Spleen (tissue), 13 donors: ENCODE data around the gene MOGAT2. TPM values are rescaled to one million over a fixed set of nuclear protein-coding genes. Genes with fewer than 3 reads are reported as not detected.

Source experiments
- DNase-seq: peaks from one replicate; pipeline ENCODE4 v3.0.0-alpha.2; 2020
- H3K27ac ChIP-seq, 8 donors: fragments of 200-600 bp; sonication (generic) in 7 of 8; 1 replicate in 4 of 8; 2 replicates in 4 of 8; pipeline versions ENCODE4 v1.5.0 to v1.8.0; 2016 to 2021; ENCODE audit warnings: inconsistent platforms in 4 of 8, mild to moderate bottlenecking in 4 of 8, moderate library complexity in 1 of 8
- H3K27me3 ChIP-seq, 7 donors: fragments of 200-600 bp; sonication (generic) in 6 of 7; replicated peaks in 1 of 7; 1 replicate in 4 of 7; 2 replicates in 3 of 7; pipeline versions ENCODE4 v1.5.0 to v1.8.0; 2016 to 2021; ENCODE audit warnings: inconsistent platforms in 3 of 7, mild to moderate bottlenecking in 1 of 7
- H3K36me3 ChIP-seq, 6 donors: fragments of 200-600 bp; sonication (generic) in 5 of 6; 1 replicate in 4 of 6; 2 replicates in 2 of 6; pipeline versions ENCODE4 v1.5.0 to v1.8.0; 2016 to 2021; ENCODE audit warnings: inconsistent platforms in 2 of 6
- H3K4me1 ChIP-seq, 6 donors: fragments of 200-600 bp; sonication (generic) in 5 of 6; 1 replicate in 3 of 6; 2 replicates in 3 of 6; pipeline versions ENCODE4 v1.5.0 to v1.8.0; 2016 to 2021; ENCODE audit warnings: inconsistent platforms in 3 of 6
- H3K4me3 ChIP-seq, 8 donors: fragments of 200-600 bp; sonication (generic) in 7 of 8; 1 replicate in 4 of 8; 2 replicates in 4 of 8; pipeline versions ENCODE4 v1.5.0 to v1.8.0; 2016 to 2021; ENCODE audit warnings: inconsistent platforms in 4 of 8, mild to moderate bottlenecking in 4 of 8, moderate library complexity in 2 of 8
- H3K9me3 ChIP-seq, 8 donors: fragments of 200-600 bp; sonication (generic) in 7 of 8; 1 replicate in 4 of 8; 2 replicates in 4 of 8; pipeline versions ENCODE4 v1.5.0 to v1.8.0; 2016 to 2021; ENCODE audit warnings: inconsistent platforms in 4 of 8
- POLR2A ChIP-seq, 3 donors: fragments of 450-650 bp; IDR thresholded peaks; one replicate each; pipeline ENCODE4 v1.5.1; 2017; ENCODE audit warnings: antibody characterized with exemption in 3 of 3, mild to moderate bottlenecking in 1 of 3
- POLR2AphosphoS5 ChIP-seq, 3 donors: sonication (generic); formaldehyde crosslinking; IDR thresholded peaks; one replicate each; pipeline ENCODE4 v1.5.1; 2017; ENCODE audit warnings: antibody characterized with exemption in 3 of 3
- WGBS, 5 donors: extraction: QIAGEN DNeasy Blood & Tissue Kit in 3 of 5; methylation state at CpG; one replicate each; pipeline versions ENCODE4 v1.1.5 to v1.1.7; 2013 to 2018; 5-methylcytosine and 5-hydroxymethylcytosine counted together
- intact Hi-C: fragments of 100-400 bp; cut with DNase I; formaldehyde crosslinking; loops from one replicate; pipeline ENCODE4 v1.15.0; 2023; ENCODE audit warnings: low total_unique reads
- long read RNA-seq, 2 donors: transcript quantifications; one replicate each; lab custom pipeline, GENCODE V29; 2026
- polyA plus RNA-seq, 3 donors: library from polyadenylated mRNA; stranded (reverse); fragments of 200-250 nt; gene quantifications; one replicate each; pipeline ENCODE4 v1.2.1, GENCODE V29; 2013
- total RNA-seq, 7 donors: library from RNA; depleted of rRNA in 3 of 7; stranded (reverse); fragments of >200 nt in 3 of 7; fragmentation: NEBNext Ultra II Directional in 4 of 7; extraction: Animal tissue kit (Norgen Biotek cat#: 25700) in 4 of 7; gene quantifications; one replicate each; pipeline versions ENCODE4 v1.1.0 to v1.2.1, GENCODE V29; 2016 to 2021
- TF ChIP-seq, protein P1 (sequence below), 11 experiments: fragments of 200-600 bp in 7 of 11; fragments of 450-650 bp in 4 of 11; sonication (generic) in 4 of 11; IDR thresholded peaks in 8 of 11; conservative IDR thresholded peaks in 3 of 11; 1 replicate in 7 of 11; 2 replicates in 4 of 11; pipeline versions ENCODE4 v1.4.0 to v1.8.0; 2016 to 2021; ENCODE audit warnings: antibody characterized with exemption in 11 of 11, inconsistent platforms in 4 of 11, mild to moderate bottlenecking in 1 of 11
- donor health status: healthy with polysubstance abuse.
- donor health status: DM: no; HTN: no; CAD: no; lungs with moderate emphysema.
- donor health status: DM: no; HTN: no; CAD: no.
- donor health status: Bipolar disorder and iron deficiency.
- donor health status: healthy.
- donor health status: DM: no; HTN: no; CAD: no.
- donor health status: DM: yes; HTN: yes; CAD: no.

The MOGAT2 gene
- under 1 TPM in 1 of 7 donors, not detected in 6; 0.23 TPM for total RNA-seq
- polyA plus RNA-seq, result under 1 TPM; 0.03 to 0.23 (median 0.20) TPM
- long read RNA-seq, donor 1, result 0 reads
- long read RNA-seq, donor 2, result 0 reads

DNA sequence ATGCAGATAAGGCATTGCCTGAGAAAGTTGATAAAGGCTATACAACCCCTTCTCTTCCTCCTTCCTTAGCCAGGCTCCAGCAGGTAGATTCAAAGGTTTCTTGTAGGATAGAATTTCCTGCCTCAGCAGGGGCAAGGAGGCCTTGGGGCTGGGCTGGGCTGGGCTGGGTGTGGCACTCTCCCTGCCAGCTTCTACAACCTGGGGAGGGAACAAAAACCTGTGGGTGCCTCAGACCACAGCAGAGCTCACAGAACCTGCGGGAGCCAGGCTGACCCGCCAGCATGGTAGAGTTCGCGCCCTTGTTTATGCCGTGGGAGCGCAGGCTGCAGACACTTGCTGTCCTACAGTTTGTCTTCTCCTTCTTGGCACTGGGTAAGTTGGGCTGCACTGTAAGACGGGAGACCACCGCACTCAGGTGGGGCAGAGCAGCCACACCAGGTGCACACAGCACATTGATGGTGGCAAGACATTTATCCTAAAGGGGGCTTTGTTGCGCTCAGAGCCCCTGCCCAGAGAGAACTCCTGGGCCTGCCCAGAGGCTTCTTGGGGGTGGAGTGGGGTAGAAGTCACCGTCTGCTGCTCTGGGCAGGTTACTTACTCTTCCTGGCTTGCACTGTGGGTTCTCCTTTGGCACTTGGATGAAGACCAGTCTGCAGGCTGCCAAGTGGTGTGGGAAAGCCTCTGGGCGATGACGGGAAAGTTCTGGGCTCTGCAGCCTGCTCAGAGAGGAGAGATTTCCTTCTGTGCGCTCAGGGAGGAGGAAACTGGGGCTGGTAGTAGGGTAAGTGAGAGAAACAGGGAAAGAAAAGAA is at the start of gene MOGAT2:
Gene MOGAT2 (plus strand): TSS at position 231 of the 811 bp plus-strand sequence. CDS start 51 bp downstream, at position 282.
- 77 to 90% (median 90%) methylated on average over 5 to 13 of the region's 13 CpGs for WGBS, 5 donors
- peaks cover 0 to 14% (median 2%) of the 10 kb centered on the region in 6 donors for H3K4me1 ChIP-seq
- H3K27me3 ChIP-seq, result no peaks in the 10 kb centered on the region
- no peak within 1 kb of the TSS for H3K4me3 ChIP-seq
- intact Hi-C loops, result no loop called here
- H3K27ac ChIP-seq, result no peak within 1 kb of the TSS
- no peaks in the 10 kb centered on the region for H3K9me3 ChIP-seq
- no peak for DNase-seq
- H3K36me3 ChIP-seq, result no peaks in the 10 kb centered on the region
- TF ChIP-seq, protein P1, sequence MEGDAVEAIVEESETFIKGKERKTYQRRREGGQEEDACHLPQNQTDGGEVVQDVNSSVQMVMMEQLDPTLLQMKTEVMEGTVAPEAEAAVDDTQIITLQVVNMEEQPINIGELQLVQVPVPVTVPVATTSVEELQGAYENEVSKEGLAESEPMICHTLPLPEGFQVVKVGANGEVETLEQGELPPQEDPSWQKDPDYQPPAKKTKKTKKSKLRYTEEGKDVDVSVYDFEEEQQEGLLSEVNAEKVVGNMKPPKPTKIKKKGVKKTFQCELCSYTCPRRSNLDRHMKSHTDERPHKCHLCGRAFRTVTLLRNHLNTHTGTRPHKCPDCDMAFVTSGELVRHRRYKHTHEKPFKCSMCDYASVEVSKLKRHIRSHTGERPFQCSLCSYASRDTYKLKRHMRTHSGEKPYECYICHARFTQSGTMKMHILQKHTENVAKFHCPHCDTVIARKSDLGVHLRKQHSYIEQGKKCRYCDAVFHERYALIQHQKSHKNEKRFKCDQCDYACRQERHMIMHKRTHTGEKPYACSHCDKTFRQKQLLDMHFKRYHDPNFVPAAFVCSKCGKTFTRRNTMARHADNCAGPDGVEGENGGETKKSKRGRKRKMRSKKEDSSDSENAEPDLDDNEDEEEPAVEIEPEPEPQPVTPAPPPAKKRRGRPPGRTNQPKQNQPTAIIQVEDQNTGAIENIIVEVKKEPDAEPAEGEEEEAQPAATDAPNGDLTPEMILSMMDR (IDR thresholded peaks at IDR 0.05 in 8 of 11, conservative IDR thresholded peaks at IDR 0.05 in 3 of 11), result no peak
- no peak for TF ChIP-seq POLR2A (IDR thresholded peaks at IDR 0.05)
- no peak for TF ChIP-seq POLR2AphosphoS5 (IDR thresholded peaks at IDR 0.05)

DNA sequence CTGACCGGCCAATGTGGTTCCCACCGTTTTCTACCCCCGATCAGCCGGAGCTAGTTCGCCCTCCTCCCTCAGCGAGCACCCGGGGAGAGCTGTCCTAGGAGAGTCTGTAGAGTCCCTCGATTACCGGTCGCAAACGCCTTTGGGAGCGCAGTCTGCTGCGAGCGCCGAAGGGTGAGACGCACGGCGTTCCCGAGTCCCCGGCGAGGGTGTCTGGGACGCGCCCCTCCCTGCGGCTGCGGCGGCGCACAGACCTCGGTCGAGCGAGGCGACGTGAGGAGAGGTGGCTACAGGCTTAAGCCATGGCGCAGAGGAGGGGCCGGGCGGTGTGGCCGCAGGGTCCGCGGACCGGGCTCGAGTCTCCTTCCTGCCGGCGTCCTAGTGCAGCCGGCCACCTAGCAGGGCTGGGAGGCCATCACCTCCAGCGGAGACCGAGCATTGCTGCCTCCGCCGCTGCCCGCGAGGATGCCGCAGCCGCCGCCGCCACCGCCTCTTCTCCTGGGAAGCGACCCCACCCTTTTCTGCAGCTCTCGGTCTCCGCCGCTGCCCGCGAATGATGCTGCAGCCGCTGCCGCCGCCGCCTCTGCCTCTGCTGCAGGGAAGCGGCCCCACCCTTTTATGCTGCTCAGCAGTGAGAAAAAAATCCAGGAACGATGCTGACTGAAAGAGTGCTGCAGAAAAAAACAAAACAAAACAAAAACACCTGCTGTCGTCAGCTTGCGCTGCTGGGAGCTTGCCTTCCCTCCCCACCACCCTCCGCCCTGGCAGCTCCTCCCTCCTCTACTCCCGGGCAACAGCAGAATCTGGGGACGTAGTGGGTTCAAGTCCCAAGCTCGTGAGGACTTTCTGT is 49.0 kb upstream of the MOGAT2 start, which contains the start of gene MAP6:
Gene MAP6 (minus strand): TSS at position 588 of the 847 bp plus-strand sequence. CDS start 669 bp downstream, outside the sequence.
- no peaks in the 10 kb centered on the region for H3K36me3 ChIP-seq

DNA sequence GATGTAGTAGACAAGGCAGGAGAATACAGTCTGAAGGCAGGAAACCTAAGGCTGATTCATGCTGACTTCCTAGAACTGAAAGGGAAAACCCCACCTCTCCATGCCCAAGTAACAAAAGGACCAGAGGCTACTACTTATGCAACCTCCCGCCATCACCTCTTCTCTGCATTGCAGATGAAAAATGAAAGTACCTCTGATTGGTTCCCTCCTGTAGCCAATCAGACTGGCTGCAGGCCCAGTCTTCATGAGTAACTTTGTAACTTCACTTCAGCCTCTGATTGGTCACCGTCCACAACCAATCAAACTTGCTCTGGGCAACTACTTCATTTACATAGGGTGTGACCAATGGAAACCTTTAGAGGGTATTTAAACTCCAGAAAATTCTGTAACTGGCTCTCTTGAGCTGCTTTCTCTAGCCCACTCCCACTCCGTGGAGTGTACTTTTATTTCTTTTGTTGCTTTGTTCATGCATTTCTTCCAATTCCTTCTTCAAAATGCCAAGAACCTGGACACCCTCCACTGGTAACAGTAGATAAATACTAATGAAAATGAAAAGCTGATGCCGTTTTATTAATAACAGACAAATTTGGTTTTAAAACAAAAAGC is 43.6 kb upstream of the MOGAT2 start:
- peaks cover 0 to 4% (median under 1%) of the 10 kb centered on the region in 6 donors for H3K4me1 ChIP-seq
- peaks cover 0 to 47% (median 15%) of the 10 kb centered on the region in 7 donors for H3K27me3 ChIP-seq
- 83 to 93% (median 87%) methylated on average over 4 of the region's 4 CpGs for WGBS, 5 donors
- intact Hi-C loops, result no loop called here
- no peak overlapping the region for H3K4me3 ChIP-seq
- no peak for DNase-seq
- H3K9me3 ChIP-seq, result peaks cover 0 to 8% (median 0%) of the 10 kb centered on the region in 8 donors
- no peaks in the 10 kb centered on the region for H3K36me3 ChIP-seq
- TF ChIP-seq, protein P1 (IDR thresholded peaks at IDR 0.05 in 8 of 11, conservative IDR thresholded peaks at IDR 0.05 in 3 of 11), result no peak
- TF ChIP-seq POLR2AphosphoS5 (IDR thresholded peaks at IDR 0.05) (no peak), POLR2A (IDR thresholded peaks at IDR 0.05) (no peak)
- H3K27ac ChIP-seq, result no peak overlapping the region

More for the DNA sequence above, 49.0 kb upstream of the MOGAT2 start, which contains the start of gene MAP6:
- H3K27me3 ChIP-seq, result peaks cover 0 to 85% (median 46%) of the 10 kb centered on the region in 7 donors
- H3K9me3 ChIP-seq, result peaks cover 0 to 1% (median 0%) of the 10 kb centered on the region in 8 donors
- H3K4me3 ChIP-seq, result peak within 1 kb of the TSS; percentile 37 to 73 (median 52)
- H3K4me1 ChIP-seq, result peaks cover 10 to 28% (median 21%) of the 10 kb centered on the region in 6 donors
- no peak for TF ChIP-seq POLR2AphosphoS5 (IDR thresholded peaks at IDR 0.05)
- TF ChIP-seq, protein P1 (IDR thresholded peaks at IDR 0.05 in 8 of 11, conservative IDR thresholded peaks at IDR 0.05 in 3 of 11), result peak in 1 of 11 experiments; percentile 8
- WGBS, 5 donors, result 2 to 4% (median 2%) methylated on average over 47 to 72 of the region's 72 CpGs
- intact Hi-C loops, result no loop called here
- H3K27ac ChIP-seq, result peak within 1 kb of the TSS in 1 of 8 donors; percentile 13
- no peak for DNase-seq
